OCI-LY3 (cell line): ENCODE measurements around the gene OPN1MW3.
"Not testable (repeated sequence)": the region's sequence is repeated elsewhere in the genome, so short reads cannot be mapped to it uniquely, and the experiment has no call there.

Experiments used
- H2AFZ ChIP-seq: fragments of 200-600, 300-600 bp; shearing (Covaris generic); 2 replicates; pipeline ENCODE4 v1.6.0; 2014; ENCODE audit warnings: antibody characterized with exemption, low read depth, low read length
- H3K27ac ChIP-seq: fragments of 200-600, 300-600 bp; sonication (generic); 2 replicates; pipeline ENCODE4 v1.5.1; 2014; ENCODE audit warnings: mild to moderate bottlenecking, low read length, moderate library complexity, mixed read lengths
- H3K27me3 ChIP-seq: fragments of 200-600, 300-600 bp; sonication (generic); 2 replicates; pipeline ENCODE4 v1.6.1; 2014; ENCODE audit warnings: low read depth, low read length, mixed read lengths
- H3K36me3 ChIP-seq: fragments of 200-600, 300-600 bp; sonication (generic); replicated peaks from 2 replicates; pipeline ENCODE3; 2014; ENCODE audit warnings: low read depth, low read length, mixed read lengths
- H3K4me1 ChIP-seq: fragments of 300-600, 200-600 bp; sonication (generic); 2 replicates; pipeline ENCODE4 v1.6.1; 2014; ENCODE audit warnings: low read length, mixed read lengths
- H3K4me2 ChIP-seq: fragments of 200-600, 300-600 bp; sonication (generic); 2 replicates; pipeline ENCODE4 v1.6.1; 2014; ENCODE audit warnings: low read length, mixed read lengths
- H3K4me3 ChIP-seq: fragments of 300-600, 200-600 bp; sonication (generic); 2 replicates; pipeline ENCODE4 v1.5.1; 2014; ENCODE audit warnings: antibody characterized with exemption, mild to moderate bottlenecking, low read length, moderate library complexity
- H3K79me2 ChIP-seq: fragments of 300-600, 200-600 bp; shearing (Covaris generic); 2 replicates; pipeline ENCODE4 v1.6.1; 2014; ENCODE audit warnings: mild to moderate bottlenecking, low read length, mixed read lengths
- H3K9ac ChIP-seq: fragments of 300-600, 200-600 bp; shearing (Covaris generic); 2 replicates; pipeline ENCODE4 v1.6.0; 2014; ENCODE audit warnings: mild to moderate bottlenecking, low read length, moderate library complexity
- H3K9me3 ChIP-seq: fragments of 200-600, 300-600 bp; shearing (Covaris generic); 2 replicates; pipeline ENCODE4 v1.6.1; 2014; ENCODE audit warnings: low read length, mixed read lengths; ENCODE audit not compliant: insufficient read depth
- H4K20me1 ChIP-seq: fragments of 200-600, 300-600 bp; sonication (generic); 2 replicates; pipeline ENCODE4 v1.6.1; 2016; ENCODE audit warnings: low read length, mixed read lengths; ENCODE audit not compliant: insufficient read depth
- EZH2phosphoT487 ChIP-seq: fragments of 200-600 bp; shearing (Covaris generic); IDR thresholded peaks from 2 replicates; pipeline ENCODE4 v1.6.1; 2018; ENCODE audit warnings: antibody characterized with exemption, mixed run types, low read depth
- TF ChIP-seq, protein P1 (sequence below): fragments of 200-600, 300-600 bp; sonication (generic); IDR thresholded peaks from 2 replicates; pipeline ENCODE4 v1.5.1; 2014; ENCODE audit warnings: antibody characterized with exemption, low read length, low read depth

Gene OPN1MW3

DNA sequence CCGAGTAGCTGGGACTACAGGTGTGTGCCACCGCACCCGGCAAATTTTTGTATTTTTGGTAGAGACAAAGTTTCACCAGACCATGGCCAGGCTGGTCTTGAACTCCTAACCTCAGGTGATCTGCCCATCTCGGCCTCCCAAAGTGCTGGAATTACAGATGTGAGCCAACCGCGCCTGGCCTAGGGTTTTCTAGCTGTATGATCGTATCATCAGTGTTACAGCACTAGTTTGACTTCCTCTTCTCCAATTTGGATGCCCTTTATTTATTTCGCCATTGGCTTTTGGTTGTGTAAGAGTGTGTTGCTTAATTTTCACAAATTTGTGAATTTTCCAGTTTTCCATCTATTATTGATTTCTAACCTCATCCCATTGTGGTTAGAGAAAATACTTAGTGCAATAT, 43.4 kb downstream of the OPN1MW3 start:
- Histone ChIP-seq H3K4me2 (no peak overlapping the region), H3K9me3 (no peaks in the 10 kb centered on the region)

DNA sequence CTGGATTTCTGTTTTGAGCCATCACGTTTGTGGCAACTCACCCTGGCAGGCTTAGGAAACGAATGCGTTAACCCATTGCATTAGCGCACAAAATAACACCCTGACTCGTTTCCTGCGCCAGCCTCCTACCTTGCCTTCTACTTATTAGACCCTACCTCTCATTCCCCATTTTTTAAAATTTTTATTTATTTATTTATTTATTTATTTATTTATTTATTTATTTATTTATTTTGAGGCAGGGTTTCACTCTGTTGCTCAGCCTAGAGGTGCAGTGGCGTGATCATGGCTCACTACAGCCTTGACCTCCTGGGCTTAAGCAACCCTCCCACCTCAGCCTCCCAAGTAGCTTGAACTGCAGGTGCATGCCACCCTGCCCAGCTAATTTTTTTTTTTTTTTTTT, 45.6 kb downstream of the OPN1MW3 start:
- not testable (repeated sequence) for H3K9me3 ChIP-seq, H3K9ac ChIP-seq, H4K20me1 ChIP-seq, H3K79me2 ChIP-seq, H3K27me3 ChIP-seq, H3K4me3 ChIP-seq, H2AFZ ChIP-seq, H3K27ac ChIP-seq, H3K4me2 ChIP-seq, H3K36me3 ChIP-seq
- peaks cover 15% of the 10 kb centered on the region for H3K4me1 ChIP-seq

More for the DNA sequence above, 43.4 kb downstream of the OPN1MW3 start:
- H3K27me3 ChIP-seq, result no peaks in the 10 kb centered on the region
- H3K79me2 ChIP-seq, result no peaks in the 10 kb centered on the region
- H3K27ac ChIP-seq, result no peak overlapping the region
- H3K4me3 ChIP-seq, result no peak overlapping the region
- no peak overlapping the region for H2AFZ ChIP-seq
- H3K4me1 ChIP-seq, result peaks cover 19% of the 10 kb centered on the region
- no peaks in the 10 kb centered on the region for H3K36me3 ChIP-seq
- H3K9ac ChIP-seq, result no peak overlapping the region
- TF ChIP-seq EZH2phosphoT487, result no peak
- TF ChIP-seq, protein P1, sequence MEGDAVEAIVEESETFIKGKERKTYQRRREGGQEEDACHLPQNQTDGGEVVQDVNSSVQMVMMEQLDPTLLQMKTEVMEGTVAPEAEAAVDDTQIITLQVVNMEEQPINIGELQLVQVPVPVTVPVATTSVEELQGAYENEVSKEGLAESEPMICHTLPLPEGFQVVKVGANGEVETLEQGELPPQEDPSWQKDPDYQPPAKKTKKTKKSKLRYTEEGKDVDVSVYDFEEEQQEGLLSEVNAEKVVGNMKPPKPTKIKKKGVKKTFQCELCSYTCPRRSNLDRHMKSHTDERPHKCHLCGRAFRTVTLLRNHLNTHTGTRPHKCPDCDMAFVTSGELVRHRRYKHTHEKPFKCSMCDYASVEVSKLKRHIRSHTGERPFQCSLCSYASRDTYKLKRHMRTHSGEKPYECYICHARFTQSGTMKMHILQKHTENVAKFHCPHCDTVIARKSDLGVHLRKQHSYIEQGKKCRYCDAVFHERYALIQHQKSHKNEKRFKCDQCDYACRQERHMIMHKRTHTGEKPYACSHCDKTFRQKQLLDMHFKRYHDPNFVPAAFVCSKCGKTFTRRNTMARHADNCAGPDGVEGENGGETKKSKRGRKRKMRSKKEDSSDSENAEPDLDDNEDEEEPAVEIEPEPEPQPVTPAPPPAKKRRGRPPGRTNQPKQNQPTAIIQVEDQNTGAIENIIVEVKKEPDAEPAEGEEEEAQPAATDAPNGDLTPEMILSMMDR, result no peak
- no peaks in the 10 kb centered on the region for H4K20me1 ChIP-seq

DNA sequence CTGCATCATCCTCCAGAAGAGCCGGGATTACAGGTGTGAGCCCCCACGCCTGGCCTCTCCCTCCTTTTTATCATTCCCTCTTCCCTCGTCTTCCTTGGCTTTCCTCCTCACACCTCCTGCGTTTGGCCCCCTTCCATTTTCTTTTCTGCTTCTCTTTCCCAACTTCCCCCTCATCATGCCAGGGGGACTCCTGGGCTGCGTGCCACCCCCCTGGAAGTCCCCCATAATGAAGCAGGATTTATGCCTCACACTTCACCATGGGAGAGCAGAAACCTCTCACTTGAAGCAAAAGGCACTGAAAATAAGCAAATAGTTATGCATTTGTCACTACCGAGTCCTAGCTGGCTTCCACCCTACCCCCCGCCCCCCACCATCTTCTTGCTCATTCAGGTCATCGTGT, 46.1 kb downstream of the OPN1MW3 start:
- H3K27me3 ChIP-seq, result no peaks in the 10 kb centered on the region
- no peaks in the 10 kb centered on the region for H3K36me3 ChIP-seq
- no peak overlapping the region for H3K27ac ChIP-seq
- no peak overlapping the region for H3K4me3 ChIP-seq
- no peaks in the 10 kb centered on the region for H3K79me2 ChIP-seq
- no peak overlapping the region for H3K9ac ChIP-seq
- H3K4me1 ChIP-seq, result peaks cover 12% of the 10 kb centered on the region
- TF ChIP-seq EZH2phosphoT487, result no peak
- TF ChIP-seq, protein P1, result no peak
- no peaks in the 10 kb centered on the region for H4K20me1 ChIP-seq
- no peaks in the 10 kb centered on the region for H3K9me3 ChIP-seq
- H2AFZ ChIP-seq, result no peak overlapping the region
- no peak overlapping the region for H3K4me2 ChIP-seq

DNA sequence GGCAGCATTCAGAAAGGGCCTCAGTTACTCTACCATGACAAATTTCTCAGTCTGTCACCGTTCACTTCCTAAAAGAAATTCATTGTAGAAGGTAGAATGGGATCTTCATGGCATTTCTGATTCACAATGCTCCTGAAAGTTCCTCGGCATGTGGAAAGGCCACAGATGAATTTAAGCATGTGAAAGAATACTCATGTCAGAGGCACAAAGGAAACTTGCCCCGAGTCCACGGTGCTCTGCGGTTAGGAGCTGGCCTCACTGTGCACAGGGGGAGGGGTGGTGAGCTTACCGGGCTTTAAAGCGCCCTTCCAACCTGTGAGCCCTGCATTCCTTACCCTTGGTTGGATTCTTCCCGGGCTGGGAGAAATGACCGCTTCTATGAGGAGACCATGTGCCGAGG, 47.5 kb downstream of the OPN1MW3 start:
- Histone ChIP-seq H3K36me3 (no peaks in the 10 kb centered on the region), H3K4me3 (no peak overlapping the region), H3K27ac (no peak overlapping the region), H3K9ac (no peak overlapping the region), H3K79me2 (no peaks in the 10 kb centered on the region), H2AFZ (no peak overlapping the region), H3K4me2 (no peak overlapping the region), H3K9me3 (no peaks in the 10 kb centered on the region), H3K27me3 (no peaks in the 10 kb centered on the region), H4K20me1 (no peaks in the 10 kb centered on the region), H3K4me1 (peaks cover 10% of the 10 kb centered on the region; the same call in 1 of the 2 replicates)
- TF ChIP-seq, protein P1, result no peak
- no peak for TF ChIP-seq EZH2phosphoT487
